GM18526 (cell line): ENCODE results near the gene ALG5.

Source experiments
- POLR2A ChIP-seq: IDR thresholded peaks from 3 replicates; pipeline ENCODE4 v1.6.1; 2011; ENCODE audit not compliant: insufficient read length; ENCODE audit errors: extremely low read depth

Gene ALG5

DNA sequence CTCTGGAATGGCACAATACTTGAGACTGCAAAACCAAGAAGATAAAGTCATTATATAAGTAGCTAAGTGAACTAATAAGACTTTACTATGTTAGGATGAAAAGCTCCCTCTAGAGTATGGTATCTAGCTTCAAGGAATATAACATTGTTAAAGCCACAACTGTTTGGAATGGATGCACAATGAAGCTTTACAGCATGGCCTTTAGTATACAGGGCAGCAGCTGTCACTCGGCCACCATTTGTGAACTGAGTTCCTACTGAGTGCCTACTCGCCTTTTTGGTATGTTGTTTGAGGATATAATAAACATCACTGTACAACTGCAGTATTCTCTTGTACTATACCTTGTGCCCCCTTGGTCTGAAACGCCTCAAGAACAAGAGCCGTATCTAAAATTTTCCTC lies 6.8 kb downstream of the ALG5 start:
- TF ChIP-seq POLR2A = no peak

DNA sequence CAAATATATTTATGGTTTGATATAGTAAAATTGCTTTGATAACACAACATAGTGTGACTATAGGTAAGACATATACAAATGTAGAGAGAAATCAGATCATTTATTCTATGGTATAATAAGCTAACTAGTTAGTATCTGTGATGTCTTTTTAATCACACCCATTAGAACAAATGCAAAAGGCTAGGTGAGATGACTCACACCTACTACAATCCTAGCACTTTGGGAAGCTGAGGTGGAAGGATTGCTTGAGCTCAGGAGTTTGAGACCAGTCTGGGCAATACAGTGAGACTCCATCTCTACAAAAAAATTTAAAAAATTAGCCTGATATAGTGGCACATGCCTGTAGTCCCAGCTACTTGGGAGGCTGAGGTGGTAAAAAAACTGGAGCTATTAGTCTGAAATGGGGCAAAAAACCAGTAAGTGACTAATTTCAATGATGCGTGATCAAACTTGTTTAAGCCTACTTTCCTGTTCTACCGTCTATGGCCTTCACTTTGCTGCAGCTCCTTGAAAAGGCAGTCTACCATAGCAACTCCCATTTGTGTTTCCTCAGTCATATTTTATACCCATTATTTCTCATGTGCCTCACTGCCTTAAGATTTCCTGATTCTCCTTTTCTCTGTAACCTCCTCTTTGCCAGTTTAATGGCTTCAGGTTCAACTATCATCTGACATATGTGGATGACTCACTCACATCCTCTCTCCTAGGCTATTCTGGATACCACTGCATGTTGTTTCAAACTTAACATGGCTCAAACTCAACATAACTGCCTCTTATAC lies 12.5 kb downstream of the ALG5 start:
- no peak for TF ChIP-seq POLR2A

- TF ChIP-seq POLR2A = no peak
Observed at GRCh38 chr13:36981156-36981743, 17.9 kb downstream of the ALG5 start.

- TF ChIP-seq POLR2A = no peak
Observed at GRCh38 chr13:36979361-36980050, 19.6 kb downstream of the ALG5 start.

GRCh38 chr13:36975172-36975571 lies 24.0 kb downstream of the ALG5 start:
- no peak for TF ChIP-seq POLR2A

- no peak for TF ChIP-seq POLR2A
Observed at GRCh38 chr13:36973621-36974295, 25.4 kb downstream of the ALG5 start.

DNA sequence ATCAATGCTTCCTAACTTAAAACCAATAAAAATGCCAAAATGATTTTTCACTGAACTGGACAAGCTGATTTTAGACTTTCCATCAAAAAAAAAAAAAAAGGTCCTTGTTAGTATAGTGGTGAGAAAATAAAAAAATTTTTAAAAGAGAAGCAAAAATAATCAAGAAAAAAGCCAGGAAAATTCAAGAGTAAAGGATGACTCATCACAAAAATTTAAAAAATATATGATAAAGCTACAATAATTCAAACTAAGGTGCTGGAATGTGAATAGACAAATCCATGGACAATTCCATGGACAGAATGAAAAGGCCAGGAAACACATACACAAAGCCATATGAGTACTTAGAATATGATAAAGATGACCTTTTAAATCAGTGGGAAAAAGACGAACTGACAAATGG lies 26.1 kb downstream of the ALG5 start:
- no peak for TF ChIP-seq POLR2A

GRCh38 chr13:36966404-36966803 lies 32.7 kb downstream of the ALG5 start:
- TF ChIP-seq POLR2A = no peak

- no peak for TF ChIP-seq POLR2A
Observed at GRCh38 chr13:36965767-36966166, 33.4 kb downstream of the ALG5 start.

- no peak for TF ChIP-seq POLR2A
Observed at GRCh38 chr13:36959456-36960116, 39.6 kb downstream of the ALG5 start.

DNA sequence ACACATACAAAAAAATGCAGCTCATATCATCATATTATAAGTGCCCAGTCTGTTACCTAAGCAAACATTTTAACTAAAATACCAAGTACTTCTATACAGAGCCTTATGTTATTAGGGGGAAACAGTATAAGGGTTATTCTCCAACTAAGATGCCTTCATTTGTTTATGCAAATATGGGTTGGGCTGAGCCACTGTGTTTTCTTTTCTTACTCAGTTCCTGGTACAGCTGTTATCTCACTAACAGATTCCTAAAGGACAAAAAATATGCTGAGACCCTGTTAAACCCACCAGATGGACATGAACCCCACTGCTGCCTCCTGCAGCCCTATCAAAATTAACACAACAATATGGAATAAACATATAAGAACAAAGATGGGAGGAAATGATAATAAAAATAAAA lies 44.6 kb downstream of the ALG5 start:
- no peak for TF ChIP-seq POLR2A

DNA sequence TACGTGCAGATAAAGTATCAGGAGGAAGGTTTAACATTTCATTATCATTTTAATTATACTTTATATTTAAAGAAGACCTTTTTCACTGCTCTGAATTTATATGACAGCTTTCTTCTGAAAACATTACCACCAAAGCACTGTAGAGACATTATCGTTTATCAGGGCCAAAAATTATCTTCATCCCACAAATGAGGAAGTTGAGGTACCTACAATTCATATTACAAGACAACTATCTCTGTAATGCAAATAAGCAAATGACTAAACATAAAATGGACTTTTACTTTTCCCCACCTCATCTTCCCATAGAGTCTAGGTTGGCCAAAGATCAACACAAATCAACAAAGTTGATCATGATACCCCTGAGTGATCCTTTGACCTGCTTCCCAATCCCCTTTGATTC lies 48.2 kb downstream of the ALG5 start:
- no peak for TF ChIP-seq POLR2A

DNA sequence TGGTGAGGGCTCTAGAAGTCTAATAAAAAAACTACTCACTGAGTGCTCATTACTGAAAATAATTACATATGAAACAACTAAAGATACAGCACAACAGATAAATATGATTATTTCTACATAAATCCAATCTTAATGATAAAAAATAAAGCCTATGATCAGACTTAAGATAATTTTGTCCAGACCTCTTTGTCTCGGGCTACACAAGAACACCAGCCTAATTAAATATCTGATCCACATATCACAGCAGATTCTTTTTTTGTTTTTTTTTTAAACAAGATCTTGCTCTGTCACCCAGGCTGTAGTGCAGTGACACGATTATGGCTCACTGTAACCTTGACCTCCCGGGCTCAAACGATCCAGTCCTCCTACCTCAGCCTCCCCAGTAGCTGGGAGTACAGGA lies 48.8 kb downstream of the ALG5 start:
- TF ChIP-seq POLR2A = no peak

- TF ChIP-seq POLR2A = no peak
Observed at GRCh38 chr13:36945078-36945477, 54.1 kb downstream of the ALG5 start.

DNA sequence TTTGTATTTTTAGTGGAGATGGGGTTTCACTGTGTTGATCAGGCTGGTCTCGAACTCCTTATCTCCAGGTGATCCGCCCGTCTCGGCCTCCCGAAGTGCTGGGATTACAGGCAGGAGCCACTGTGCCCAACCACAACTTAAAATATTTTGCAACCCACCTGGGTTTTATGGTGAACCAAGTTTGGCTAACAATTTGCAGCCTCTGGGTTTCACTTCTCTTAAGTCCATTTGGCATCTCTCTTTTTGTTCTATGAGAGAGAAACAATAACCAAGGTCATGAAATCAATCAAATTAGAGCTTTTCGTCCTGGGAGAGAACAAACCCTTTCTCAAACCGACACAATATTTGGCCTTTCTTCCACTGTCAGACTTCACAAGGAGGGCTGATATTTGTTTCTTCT lies 73.5 kb downstream of the ALG5 start:
- TF ChIP-seq POLR2A = no peak
